ENCODE data around the gene TMEM167A. TPM values are rescaled to one million over a fixed set of nuclear protein-coding genes. Genes with fewer than 3 reads are reported as not detected.

TMEM167A gene
- total RNA-seq, 2 experiments from 2014 or later, result 93.2 to 98.5 TPM

Other genes with a start within 250 kb of the TMEM167A start
- 10 to 100 TPM in 1 of 2 experiments, 1 to 10 TPM in 1; 9.9 to 10.8 TPM for gene XRCC4, start 153 bp upstream of the TMEM167A start, total RNA-seq

All from activated CD8-positive, alpha-beta memory T cell treated with anti-CD3 and anti-CD28 coated beads for 36 hours (primary cell).